A549 (cell line): ENCODE data around the gene TAF1D. TPM values are rescaled to one million over a fixed set of nuclear protein-coding genes. Genes with fewer than 3 reads are reported as not detected.
A peak's percentile ranks its signal among the peaks of the same experiment; 100 is the strongest.

ENCODE experiments used
- ATAC-seq, 2 experiments: fragments of 200-7000 bp in 1 of 2; fragments of >200 bp in 1 of 2; cut with Nextera tagmentation in 1 of 2; cut with Tn5 transposase in 1 of 2; 3 replicates each; pipeline versions ENCODE4 v1.8.0 to v1.9.1; 2018 to 2020; ENCODE audit warnings: mild to moderate bottlenecking in 1 of 2, moderate library complexity in 1 of 2
- CTCF ChIA-PET: fragments of 300-600 bp; sonication (Branson Sonifier 250); formaldehyde crosslinking; extraction: SDS; loops from one replicate; lab custom pipeline; 2021; ENCODE audit warnings: antibody characterized with exemption, inconsistent platforms; lab: Yijun Ruan, JAX
- POLR2A ChIA-PET: fragments of 350-600 bp; formaldehyde crosslinking; extraction: SDS; loops from one replicate; lab custom pipeline; 2021; ENCODE audit warnings: antibody characterized with exemption, inconsistent platforms; lab: Yijun Ruan, JAX
- DNase-seq, 2 experiments: peaks; one replicate each; pipeline versions ENCODE4 v3.0.0 to v3.0.0-alpha.2; 2011 to 2016; ENCODE audit warnings: low read depth in 1 of 2, low spot score in 1 of 2
- FAIRE-seq: peaks from 2 replicates; lab custom pipeline; 2011; peaks lifted over from hg19 to GRCh38; lab: Jason Lieb, UNC
- H3K27ac ChIP-seq, 2 experiments: fragments of >200 bp; sonication (Bioruptor Twin); formaldehyde crosslinking; 3 replicates each; pipeline ENCODE4 v1.5.1; 2016 to 2017
- H3K4me1 ChIP-seq: fragments of >200 bp; sonication (Bioruptor Twin); formaldehyde crosslinking; 3 replicates; pipeline ENCODE4 v1.6.1; 2016
- H3K4me2 ChIP-seq: fragments of >200 bp; sonication (Bioruptor Twin); formaldehyde crosslinking; 3 replicates; pipeline ENCODE4 v1.6.1; 2016
- H3K4me3 ChIP-seq: fragments of >200 bp; sonication (Bioruptor Twin); formaldehyde crosslinking; 3 replicates; pipeline ENCODE4 v1.5.1; 2016
- H3K9me3 ChIP-seq: fragments of >200 bp; sonication (Bioruptor Twin); formaldehyde crosslinking; 3 replicates; pipeline ENCODE4 v1.6.1; 2016
- EHF ChIP-seq: fragments of 250-450 bp; sonication (Bioruptor Pico); IDR thresholded peaks from 2 replicates; pipeline ENCODE4 v1.5.0; 2020; ENCODE audit warnings: mild to moderate bottlenecking
- ELK1 ChIP-seq: fragments of 150-350 bp; IDR thresholded peaks from 2 replicates; pipeline ENCODE4 v1.6.1; 2014; ENCODE audit warnings: low read depth, mild to moderate bottlenecking, low read length
- FOSL2 ChIP-seq, 2 experiments: fragments of 450-650 bp in 1 of 2; fragments of >200 bp in 1 of 2; sonication (Bioruptor Twin) in 1 of 2; formaldehyde crosslinking; IDR thresholded peaks; 2 replicates each; pipeline versions ENCODE4 v1.5.0 to v1.6.1; 2016 to 2020; ENCODE audit warnings: mild to moderate bottlenecking in 1 of 2, moderate library complexity in 1 of 2
- JUNB ChIP-seq: fragments of >200 bp; sonication (Bioruptor Twin); formaldehyde crosslinking; IDR thresholded peaks from 2 replicates; pipeline ENCODE4 v1.6.1; 2016
- NPAS2 ChIP-seq: fragments of 250-450 bp; sonication (Bioruptor Pico); IDR thresholded peaks from 2 replicates; pipeline ENCODE4 v1.8.0; 2022; ENCODE audit warnings: mild to moderate bottlenecking, moderate library complexity, borderline replicate concordance
- PBX3 ChIP-seq: IDR thresholded peaks from 2 replicates; pipeline ENCODE4 v1.6.1; 2012
- POLR2AphosphoS2 ChIP-seq: conservative IDR thresholded peaks from 2 replicates; pipeline ENCODE4 v1.6.1; 2012; ENCODE audit warnings: low read length, improper control_type of control experiment, inconsistent platforms
- RFX5 ChIP-seq: fragments of 450-650 bp; IDR thresholded peaks from 2 replicates; pipeline ENCODE4 v1.7.1; 2014; ENCODE audit warnings: antibody characterized with exemption, mild to moderate bottlenecking, moderate library complexity
- SREBF2 ChIP-seq: fragments of 450-650 bp; IDR thresholded peaks from 2 replicates; pipeline ENCODE4 v1.6.1; 2014; ENCODE audit warnings: mild to moderate bottlenecking, moderate library complexity
- TFCP2L1 ChIP-seq: fragments of 250-450 bp; sonication (Bioruptor Pico); IDR thresholded peaks from 2 replicates; pipeline ENCODE4 v1.5.0; 2021; ENCODE audit warnings: mild to moderate bottlenecking
- ZNF302 ChIP-seq: fragments of 250-450 bp; sonication (Bioruptor Pico); IDR thresholded peaks from 2 replicates; pipeline ENCODE4 v1.9.0; 2021; ENCODE audit warnings: inconsistent platforms, mild to moderate bottlenecking, moderate library complexity
- WGBS: methylation state at CpG from one replicate; pipeline ENCODE4 v1.1.6; 2017; ENCODE audit errors: missing lambda C conversion rate; 5-methylcytosine and 5-hydroxymethylcytosine counted together
- polyA plus RNA-seq, 4 experiments: library from polyadenylated mRNA; depleted of rRNA in 3 of 4; stranded (reverse); fragments of >200 nt; fragmentation: RNase III in 1 of 4; extraction: RNeasy Plus Mini Kit Qiagen cat#74134 plus additional on column Dnase treatment in 1 of 4; gene quantifications; 2 replicates in 3 of 4; 3 replicates in 1 of 4; pipeline ENCODE4 v1.2.3, GENCODE V29; 2011 to 2017
- TF ChIP-seq, protein P1 (sequence below): IDR thresholded peaks from 2 replicates; pipeline ENCODE4 v1.6.1; 2012

The TAF1D gene
- polyA plus RNA-seq, 2 of the 4 experiments (the other 2 are of a cell fraction): 116 to 218 TPM

DNA sequence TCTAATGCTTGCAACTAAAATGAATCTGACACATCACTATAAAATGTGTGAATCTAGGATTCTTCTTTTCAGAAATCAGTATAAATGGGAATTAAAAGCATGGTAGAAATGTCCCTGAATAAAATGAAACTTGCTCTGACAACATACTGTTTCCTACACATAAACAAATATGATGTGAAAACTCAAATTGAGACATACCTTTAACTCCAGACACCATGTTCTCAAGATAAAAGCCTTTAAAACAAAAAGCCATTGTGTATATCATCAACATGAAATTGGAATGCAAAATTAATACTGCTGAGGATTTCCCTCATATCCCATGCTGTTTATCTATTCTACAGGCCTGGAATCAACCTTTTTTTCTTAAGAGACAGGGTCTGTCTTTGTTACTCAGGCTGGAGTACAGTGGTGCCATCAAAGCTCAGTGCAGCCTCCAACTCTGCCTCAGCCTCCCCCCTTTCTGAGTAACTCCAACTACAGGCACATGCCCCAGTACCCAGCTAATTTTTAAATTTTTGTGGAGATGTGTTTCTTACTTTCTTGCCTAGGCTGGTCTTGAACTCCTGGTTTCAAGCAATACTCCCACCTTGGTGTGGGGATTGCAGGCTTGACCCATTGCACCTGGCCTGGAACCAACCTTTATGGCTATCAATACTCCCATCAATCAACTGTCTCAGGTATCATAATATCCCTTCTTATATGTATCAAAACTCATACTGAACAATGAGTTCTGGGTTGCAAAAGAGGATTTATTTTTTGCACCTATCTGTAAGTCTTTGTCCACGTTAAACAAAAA lies 6.7 kb downstream of the TAF1D start:
- FAIRE-seq (no peak), DNase-seq (no peak), ATAC-seq (peak in 1 of 2 experiments; percentile 39; a peak in 2 of 6 replicates)
- TF ChIP-seq, protein P1, sequence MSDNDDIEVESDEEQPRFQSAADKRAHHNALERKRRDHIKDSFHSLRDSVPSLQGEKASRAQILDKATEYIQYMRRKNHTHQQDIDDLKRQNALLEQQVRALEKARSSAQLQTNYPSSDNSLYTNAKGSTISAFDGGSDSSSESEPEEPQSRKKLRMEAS: no peak
- TF ChIP-seq NPAS2 (CRISPR knock-in tag) (no peak), POLR2AphosphoS2 (0 out of 2 replicates have a peak, but pooled peaks have one; percentile 56), EHF (CRISPR knock-in tag) (no peak)
- ChIA-PET CTCF (no interaction called here), POLR2A (no interaction called here)
- WGBS: 68% methylated on average over 1 of the region's 1 CpG
- peak overlapping the region; percentile 22 for H3K4me3 ChIP-seq
- peak overlapping the region; percentile 90 for H3K4me2 ChIP-seq
- peaks cover 68% of the 10 kb centered on the region for H3K4me1 ChIP-seq
- H3K9me3 ChIP-seq: no peaks in the 10 kb centered on the region
- H3K27ac ChIP-seq: no peak overlapping the region

GRCh38 chr11:93733474-93733873 lies 7.8 kb downstream of the TAF1D start:
- Histone ChIP-seq H3K4me2 (peak overlapping the region; percentile 90), H3K9me3 (no peaks in the 10 kb centered on the region), H3K4me1 (peaks cover 67% of the 10 kb centered on the region), H3K27ac (no peak overlapping the region), H3K4me3 (no peak overlapping the region)
- ChIA-PET POLR2A (interaction anchor here (2.8 kb wide), 1 partner anchor 7 kb away, joined by 16 read pairs; the partner anchor contains the start of genes C11orf54 and TAF1D), CTCF (no interaction called here)
- TF ChIP-seq POLR2AphosphoS2 (peak; percentile 52; the same call in 1 of the 2 replicates), JUNB (no peak)
- WGBS: 48% methylated on average over 6 of the region's 6 CpGs
- ATAC-seq (no peak), FAIRE-seq (no peak), DNase-seq (no peak)

DNA sequence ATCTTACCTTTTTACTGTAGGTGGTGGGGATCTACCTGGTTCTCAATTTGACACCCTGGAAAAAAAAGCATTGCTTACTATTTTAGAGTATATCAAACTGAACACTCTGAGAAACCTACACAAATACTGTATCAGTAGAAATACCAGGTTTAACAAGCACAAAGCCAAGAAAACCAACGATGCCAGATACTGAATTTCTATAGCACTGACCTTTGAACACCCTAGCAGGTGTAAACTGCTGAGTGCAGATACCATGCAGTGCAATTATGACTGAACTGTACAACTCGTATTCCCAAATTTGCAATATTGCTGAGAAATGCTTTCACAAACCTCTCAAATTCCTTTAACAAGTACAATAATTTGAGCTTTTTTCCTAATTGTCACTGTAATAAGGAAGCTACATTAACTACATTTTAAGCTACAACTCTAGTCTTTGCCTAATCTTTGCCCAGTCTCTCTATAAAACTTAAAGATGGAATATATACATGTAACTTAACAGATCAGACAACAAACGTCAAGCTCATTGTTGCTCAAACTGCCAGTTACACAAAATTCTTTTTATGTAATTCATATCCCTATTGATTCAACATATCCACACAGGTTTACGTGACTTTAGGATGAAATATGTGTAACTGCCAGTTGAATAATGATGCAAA lies 8.9 kb downstream of the TAF1D start:
- WGBS: 63% methylated on average over 4 of the region's 4 CpGs
- Histone ChIP-seq H3K9me3 (no peaks in the 10 kb centered on the region), H3K4me2 (peak overlapping the region; percentile 90; the same call in 2 of the 3 replicates), H3K4me3 (no peak overlapping the region), H3K27ac (no peak overlapping the region), H3K4me1 (peaks cover 56% of the 10 kb centered on the region)
- TF ChIP-seq SREBF2 (no peak), ZNF302 (CRISPR knock-in tag) (no peak), ELK1 (no peak), FOSL2 (IDR thresholded peaks at IDR 0.05) (no peak), FOSL2 (CRISPR knock-in tag; IDR thresholded peaks at IDR 0.05) (no peak), PBX3 (no peak), RFX5 (no peak), TFCP2L1 (CRISPR knock-in tag) (no peak)
- CTCF ChIA-PET: interaction anchor here (1.4 kb wide), 1 partner anchor 15 kb away, joined by 3 read pairs; no protein-coding TSS in a partner anchor
- no peak for DNase-seq
- ATAC-seq: no peak
- no peak for FAIRE-seq
- POLR2A ChIA-PET: interaction anchor here (0.6 to 2.8 kb wide), 2 partner anchors 9 to 10 kb away, joined by 4 to 16 read pairs; partner anchors contain the start of genes C11orf54 and TAF1D
